K562 (cell line): ENCODE data around the gene TCEAL5. TPM values are rescaled to one million over a fixed set of nuclear protein-coding genes. Genes with fewer than 3 reads are reported as not detected.
A peak's percentile ranks its signal among the peaks of the same experiment; 100 is the strongest.

Source experiments
- ATAC-seq: fragments of 200-7000 bp; cut with Tn5 transposase; 3 replicates; pipeline ENCODE4 v1.9.1; 2020; ENCODE audit warnings: moderate library complexity
- BruUV-seq: library from RNA; stranded (reverse); fragments of 400-500 nt; replicated peaks from 2 replicates; lab custom pipeline; 2021; lab: Mats Ljungman, UMichigan
- CTCF ChIA-PET: fragments of 300-600 bp; formaldehyde crosslinking; extraction: SDS; loops from one replicate; lab custom pipeline; 2021; ENCODE audit warnings: low intra/inter-chr PET ratio; lab: Yijun Ruan, JAX
- POLR2A ChIA-PET: fragments of 300-600, 350-650 bp; sonication (Branson Sonifier 250); formaldehyde crosslinking; extraction: SDS; loops from one replicate; lab custom pipeline; 2021; ENCODE audit warnings: antibody characterized with exemption, inconsistent platforms; lab: Yijun Ruan, JAX
- DNase-seq, 4 experiments: peaks; one replicate each; pipeline versions ENCODE4 v3.0.0 to v3.0.0-alpha.2; 2011 to 2018; ENCODE audit warnings: low spot score in 3 of 4, mixed read lengths in 3 of 4; ENCODE audit errors: extremely low read depth in 1 of 4
- FAIRE-seq: peaks from 2 replicates; lab custom pipeline; 2011; peaks lifted over from hg19 to GRCh38; lab: Jason Lieb, UNC
- H2AFZ ChIP-seq: 2 replicates; pipeline ENCODE4 v1.6.0; 2011; ENCODE audit warnings: low read depth, low read length, control low read depth, inconsistent platforms
- H3K27ac ChIP-seq: fragments of 200-600 bp; 3 replicates; pipeline ENCODE4 v1.8.0; 2011; ENCODE audit warnings: low read depth, mild to moderate bottlenecking, control low read depth, inconsistent platforms, low read length, moderate library complexity, mixed read lengths; ENCODE audit errors: extremely low read depth
- H3K27me3 ChIP-seq, 2 experiments: fragments of 300-600 bp in 1 of 2; 2 replicates in 1 of 2; 3 replicates in 1 of 2; pipeline versions ENCODE4 v1.6.0 to v1.8.0; 2011; ENCODE audit warnings: inconsistent platforms in 2 of 2, low read length in 2 of 2, mild to moderate bottlenecking in 1 of 2, mixed read lengths in 1 of 2, moderate library complexity in 1 of 2; ENCODE audit not compliant: control insufficient read depth in 2 of 2, insufficient read depth in 2 of 2
- H3K36me3 ChIP-seq: fragments of 300-600 bp; 3 replicates; pipeline ENCODE4 v1.8.0; 2011; ENCODE audit warnings: mild to moderate bottlenecking, low read length, inconsistent platforms; ENCODE audit not compliant: control insufficient read depth, insufficient read depth
- H3K4me1 ChIP-seq, 2 experiments: fragments of 200-600 bp in 1 of 2; replicated peaks in 1 of 2; 2 replicates in 1 of 2; 3 replicates in 1 of 2; pipeline versions ENCODE4 v1.5.1 to v1.8.0; 2011; ENCODE audit warnings: inconsistent platforms in 2 of 2, low read length in 2 of 2, mild to moderate bottlenecking in 1 of 2, mixed read lengths in 1 of 2, moderate library complexity in 1 of 2; ENCODE audit not compliant: control insufficient read depth in 2 of 2, insufficient read depth in 2 of 2
- H3K4me2 ChIP-seq: 2 replicates; pipeline ENCODE4 v1.6.1; 2011; ENCODE audit warnings: low read length, control low read depth, inconsistent platforms, mixed read lengths; ENCODE audit not compliant: insufficient read depth
- H3K4me3 ChIP-seq: fragments of 200-600 bp; sonication (generic), shearing (Covaris generic); 2 replicates; pipeline ENCODE4 v1.5.1; 2016; ENCODE audit warnings: control low read depth, inconsistent platforms
- H3K79me2 ChIP-seq: fragments of 200-600 bp; 3 replicates; pipeline ENCODE4 v1.8.0; 2011; ENCODE audit warnings: low read length, inconsistent platforms; ENCODE audit not compliant: control insufficient read depth, insufficient read depth
- H3K9ac ChIP-seq, 2 experiments: 2 replicates each; pipeline versions ENCODE4 v1.6.0 to v1.6.1; 2011; ENCODE audit warnings: low read depth in 2 of 2, low read length in 2 of 2, control low read depth in 1 of 2, inconsistent platforms in 1 of 2, mild to moderate bottlenecking in 1 of 2, mixed read lengths in 1 of 2; ENCODE audit not compliant: insufficient read depth in 1 of 2
- H3K9me1 ChIP-seq: one replicate; pipeline ENCODE4 v1.6.0; 2011; ENCODE audit warnings: inconsistent platforms, mild to moderate bottlenecking, low read length, moderate library complexity; ENCODE audit not compliant: control insufficient read depth, insufficient read depth
- H3K9me3 ChIP-seq: replicated peaks from 2 replicates; pipeline ENCODE4 v1.5.1; 2011; ENCODE audit warnings: low read depth, low read length, inconsistent platforms; ENCODE audit not compliant: control insufficient read depth, insufficient read depth
- H4K20me1 ChIP-seq: replicated peaks from 2 replicates; pipeline ENCODE4 v1.6.1; 2011; ENCODE audit warnings: low read length, inconsistent platforms, mixed read lengths; ENCODE audit not compliant: control insufficient read depth, insufficient read depth
- BDP1 ChIP-seq: IDR thresholded peaks from 3 replicates; pipeline ENCODE4 v1.6.1; 2011; ENCODE audit not compliant: insufficient read length, insufficient read depth
- BRD9 ChIP-seq: fragments of 450-650 bp; IDR thresholded peaks from 2 replicates; pipeline ENCODE4 v1.6.1; 2018; ENCODE audit warnings: low read depth; ENCODE audit not compliant: partially characterized antibody
- CXXC5 ChIP-seq: fragments of 250-450 bp; sonication (Bioruptor Pico); IDR thresholded peaks from 2 replicates; pipeline ENCODE4 v1.8.0; 2022; ENCODE audit warnings: inconsistent platforms, mild to moderate bottlenecking, moderate library complexity
- ILF3 ChIP-seq: fragments of 450-650 bp; IDR thresholded peaks from 2 replicates; pipeline ENCODE4 v1.6.1; 2018; ENCODE audit warnings: antibody characterized with exemption, mild to moderate bottlenecking, moderate library complexity, borderline replicate concordance
- JUND ChIP-seq, 2 experiments: IDR thresholded peaks; 2 replicates in 1 of 2; 3 replicates in 1 of 2; pipeline ENCODE4 v1.6.1; 2011; ENCODE audit warnings: borderline replicate concordance in 2 of 2, low read depth in 2 of 2, low read length in 2 of 2, improper control_type of control experiment in 1 of 2, missing biosample characterization in 1 of 2, missing genetic modification characterization in 1 of 2, missing genetic modification reagents in 1 of 2
- NR2C2 ChIP-seq, 2 experiments: fragments of 200-800 bp in 1 of 2; sonication (Bioruptor generic) in 1 of 2; sonication (generic) in 1 of 2; formaldehyde crosslinking in 1 of 2; IDR thresholded peaks; 2 replicates each; pipeline versions ENCODE4 v1.6.1 to v1.8.0; 2016 to 2022; ENCODE audit warnings: mild to moderate bottlenecking in 1 of 2, missing compliant biosample characterization in 1 of 2, missing genetic modification characterization in 1 of 2, missing genetic modification reagents in 1 of 2
- PHF8 ChIP-seq: fragments of 200-600 bp; sonication (generic); IDR thresholded peaks from 2 replicates; pipeline ENCODE4 v1.6.1; 2012; ENCODE audit warnings: mixed run types, mild to moderate bottlenecking, inconsistent platforms, low read length, moderate library complexity, borderline replicate concordance
- PML ChIP-seq: IDR thresholded peaks from 2 replicates; pipeline ENCODE4 v1.6.1; 2012; ENCODE audit warnings: low read length, inconsistent platforms
- RBFOX2 ChIP-seq: fragments of 200-400 bp; formaldehyde crosslinking; IDR thresholded peaks from 2 replicates; pipeline ENCODE4 v1.6.1; 2017; ENCODE audit warnings: low read depth, mild to moderate bottlenecking, low read length, moderate library complexity
- TFAM ChIP-seq: fragments of 250-450 bp; sonication (Bioruptor Pico); conservative IDR thresholded peaks from 2 replicates; pipeline ENCODE4 v1.5.0; 2021; ENCODE audit warnings: mild to moderate bottlenecking, moderate library complexity
- THAP7 ChIP-seq: fragments of 250-450 bp; sonication (Bioruptor Pico); IDR thresholded peaks from 2 replicates; pipeline ENCODE4 v1.5.0; 2021
- YY1 ChIP-seq, 3 experiments: IDR thresholded peaks; 2 replicates each; pipeline ENCODE4 v1.6.1; 2011; ENCODE audit warnings: low read length in 2 of 3, mild to moderate bottlenecking in 2 of 3, moderate library complexity in 2 of 3, borderline replicate concordance in 1 of 3, control low read depth in 1 of 3, low read depth in 1 of 3; ENCODE audit not compliant: insufficient read depth in 3 of 3, insufficient replicate concordance in 2 of 3, control insufficient read depth in 1 of 3, insufficient read length in 1 of 3; ENCODE audit errors: extremely low read depth in 1 of 3
- ZBTB43 ChIP-seq: sonication (generic); formaldehyde crosslinking; IDR thresholded peaks from 2 replicates; pipeline ENCODE4 v1.8.0; 2023; ENCODE audit warnings: mild to moderate bottlenecking, missing genetic modification reagents
- ZEB2 ChIP-seq: fragments of 450-650 bp; IDR thresholded peaks from 2 replicates; pipeline ENCODE4 v1.6.1; 2016
- ZNF165 ChIP-seq: fragments of 250-450 bp; sonication (Bioruptor Pico); IDR thresholded peaks from 2 replicates; pipeline ENCODE4 v1.4.0; 2020; ENCODE audit warnings: borderline replicate concordance
- WGBS: fragments of 100-300 bp; shearing (Covaris generic); methylation state at CpG from one replicate; pipeline ENCODE4 v1.1.6; 2016; ENCODE audit warnings: low coverage, mixed read lengths; ENCODE audit not compliant: insufficient coverage; ENCODE audit errors: missing lambda C conversion rate; 5-methylcytosine and 5-hydroxymethylcytosine counted together
- in situ Hi-C: fragments of 300-500 bp; cut with MboI; formaldehyde crosslinking; loops from 4 replicates; pipeline ENCODE4 v1.15.0; 2018; ENCODE audit warnings: inconsistent platforms, mixed read lengths
- intact Hi-C: fragments of 100-400 bp; cut with micrococcal nuclease; formaldehyde crosslinking; loops from 2 replicates; pipeline ENCODE4 v1.14.2; 2022
- polyA plus RNA-seq, 8 experiments: library from polyadenylated mRNA; depleted of rRNA in 4 of 8; stranded (reverse) in 5 of 8; unstranded in 3 of 8; fragments of >200 nt; fragmentation: Nextera tagmentation in 2 of 8; fragmentation: Illumina TruSeq in 1 of 8; extraction: Ambion mirVana in 2 of 8; extraction: Trizol in 1 of 8; gene quantifications; 2 replicates each; pipeline versions ENCODE4 v1.2.1 to v1.2.3, GENCODE V29; 2011 to 2014; ENCODE audit warnings: inconsistent platforms in 1 of 8, missing spikeins in 1 of 8
- total RNA-seq, 7 experiments: library from RNA; depleted of rRNA in 6 of 7; stranded (reverse); fragments of >200 nt in 6 of 7; fragmentation: Illumina TruSeq in 2 of 7; extraction: Trizol in 2 of 7; gene quantifications; 2 replicates each; pipeline versions ENCODE4 v1.2.1 to v1.2.3, GENCODE V29; 2011 to 2021; ENCODE audit warnings: low replicate concordance in 1 of 7

The TCEAL5 gene
- total and polyA plus RNA-seq, 9 of the 15 experiments (the other 6 are each of a cell fraction or from before 2014, with no cell fraction given), result 0.10 to 0.18 TPM; not detected in 7

- TF ChIP-seq ZBTB43 (CRISPR knock-in tag), result no peak
- TF ChIP-seq ILF3, result no peak
- peak; percentile 56; the same call in 1 of the 2 replicates for TF ChIP-seq PHF8
- TF ChIP-seq PML, result 0 out of 2 replicates have a peak, but pooled peaks have one; percentile 19
- TF ChIP-seq BRD9, result no peak
- TF ChIP-seq JUND (IDR thresholded peaks at IDR 0.05; ENCODE audit: borderline replicate concordance, low read depth, low read length), result peak; percentile 67; the same call in 1 of the 2 replicates
- TF ChIP-seq JUND (tag; IDR thresholded peaks at IDR 0.05; ENCODE audit: borderline replicate concordance, low read depth, low read length), result peak; percentile 65; the same call in 2 of the 3 replicates
Measured at GRCh38 chrX:103254921-103255493, 21.5 kb downstream of the TCEAL5 start, which contains the start of gene TCEAL8 (continued).

- POLR2A ChIA-PET, result interaction anchor here (1.0 kb wide), 1 partner anchor 17 kb away, joined by 3 read pairs; no protein-coding TSS in a partner anchor
- Histone ChIP-seq H2AFZ (peak overlapping the region; percentile 97), H3K36me3 (peaks cover 13% of the 10 kb centered on the region; the same call in 2 of the 3 replicates), H3K27me3 (no peaks in the 10 kb centered on the region), H3K4me1 (peaks cover 6 to 43% of the 10 kb centered on the region in 2 experiments; a peak in 4 of 5 replicates), H3K9me3 (no peaks in the 10 kb centered on the region), H4K20me1 (no peaks in the 10 kb centered on the region), H3K4me3 (peak overlapping the region; percentile 60), H3K27ac (peak overlapping the region; percentile 79), H3K4me2 (peak overlapping the region; percentile 95), H3K9ac (peak overlapping the region; percentile 55 to 90), H3K79me2 (peaks cover 30% of the 10 kb centered on the region), H3K9me1 (no peaks in the 10 kb centered on the region)
- FAIRE-seq, result no peak
- in situ Hi-C loops (no loop called here), intact Hi-C loops (loop anchor here (5.0 kb wide), 1 partner anchor 302 kb away; no protein-coding TSS in a partner anchor)
- 14% methylated on average over 14 of the region's 22 CpGs for WGBS
- no TSS peak for BruUV-seq
- peak; percentile 28 to 79 (median 42) for DNase-seq
- ATAC-seq, result peak; percentile 69
- CTCF ChIA-PET, result no interaction called here
- peak; percentile 45; the same call in 1 of the 2 replicates for TF ChIP-seq ZEB2
- no peak for TF ChIP-seq TFAM (CRISPR knock-in tag)
- TF ChIP-seq BDP1, result no peak
- TF ChIP-seq ZNF165, result no peak
- TF ChIP-seq YY1 (IDR thresholded peaks at IDR 0.05; ENCODE audit: borderline replicate concordance in 1 of 3, control insufficient read depth in 1 of 3, extremely low read depth in 1 of 3, insufficient read depth in 3 of 3, insufficient read length in 1 of 3, insufficient replicate concordance in 2 of 3, low read depth in 1 of 3, low read length in 2 of 3), result peak in 2 of 3 experiments; percentile 29 to 61
- peak; percentile 56; the same call in 1 of the 2 replicates for TF ChIP-seq RBFOX2
- TF ChIP-seq NR2C2 (CRISPR knock-in tag; IDR thresholded peaks at IDR 0.05), result no peak
- peak; percentile 23; the same call in 1 of the 2 replicates for TF ChIP-seq NR2C2 (tag; IDR thresholded peaks at IDR 0.05)
- peak; percentile 8; the same call in 1 of the 2 replicates for TF ChIP-seq CXXC5
- TF ChIP-seq THAP7 (CRISPR knock-in tag), result no peak
Measured at GRCh38 chrX:103254171-103254824, 22.3 kb downstream of the TCEAL5 start.
